HG02759 (cell line): ENCODE measurements around the gene DNASE1L1.
"Not testable (repeated sequence)": the region's sequence is repeated elsewhere in the genome, so short reads cannot be mapped to it uniquely, and the experiment has no call there.

ENCODE experiments used
- ATAC-seq: cut with Tn5 transposase; IDR thresholded peaks from one replicate; pipeline ENCODE4 v1.9.1; 2021; ENCODE audit warnings: mild to moderate bottlenecking, moderate library complexity; ENCODE audit not compliant: unreplicated experiment

DNASE1L1 gene

DNA sequence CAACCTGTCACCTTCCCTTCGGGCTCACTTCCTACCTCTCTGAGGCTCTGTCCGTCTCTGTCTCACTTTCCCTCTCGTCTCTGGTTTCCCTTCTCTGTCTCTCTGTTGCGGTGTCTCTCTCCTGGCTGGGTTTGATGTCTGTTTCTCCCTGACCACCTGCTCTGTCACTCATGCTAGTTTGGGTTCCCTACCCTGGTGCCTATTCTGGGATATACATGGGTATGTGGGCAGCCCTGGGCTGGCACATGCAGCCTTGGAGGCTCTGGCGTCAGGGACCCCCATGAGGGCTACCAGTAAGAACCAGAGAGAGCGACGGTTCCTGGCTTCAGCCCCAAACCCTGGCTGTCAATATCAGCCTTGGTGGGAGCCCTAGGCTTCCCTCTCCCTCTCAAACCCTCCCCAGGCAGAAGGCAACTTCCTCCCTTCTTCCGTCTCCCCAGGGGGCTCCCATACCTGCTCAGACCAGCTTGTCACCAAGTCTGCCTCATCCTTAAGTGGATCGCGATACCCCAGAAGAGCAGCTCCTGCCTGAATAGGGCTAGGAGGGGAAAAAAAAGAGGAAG lies 314 bp downstream of the DNASE1L1 start:
- ATAC-seq = peak; percentile 4

DNA sequence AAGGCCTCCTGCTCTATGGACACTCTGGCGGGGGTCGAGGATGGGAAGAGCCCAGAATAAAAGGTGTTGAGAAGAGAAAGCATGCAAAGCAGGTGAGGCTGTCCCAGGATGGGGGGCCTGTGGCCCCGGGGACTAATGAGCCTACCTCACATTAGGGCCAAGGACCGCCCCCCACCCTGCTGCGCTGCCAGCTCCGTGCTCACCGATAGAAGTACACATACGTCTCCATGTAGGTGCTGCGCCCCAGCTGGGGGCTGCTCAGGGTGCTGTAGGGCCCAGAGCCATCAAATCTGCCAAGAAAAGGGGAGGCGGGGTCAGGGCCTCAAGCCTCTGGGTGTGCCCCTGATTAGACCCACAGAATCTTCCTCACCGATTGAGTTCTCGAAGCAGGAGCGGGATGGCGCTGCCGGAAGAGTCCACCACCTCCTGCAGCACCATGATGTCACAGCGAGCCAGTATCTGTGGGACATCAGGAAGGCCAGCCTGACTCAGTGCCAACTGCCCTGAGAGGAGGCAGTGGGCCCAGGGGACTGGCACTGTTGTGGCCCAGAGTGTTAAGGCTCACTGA lies 4.3 kb downstream of the DNASE1L1 start:
- no peak for ATAC-seq

- no peak for ATAC-seq
These were observed 5.2 kb downstream of the DNASE1L1 start for GRCh38 chrX:154403858-154404257.

- no peak for ATAC-seq
These were observed 5.9 kb downstream of the DNASE1L1 start for GRCh38 chrX:154403192-154403591.

GRCh38 chrX:154402622-154403127 lies 6.4 kb downstream of the DNASE1L1 start:
- ATAC-seq = no peak

DNA sequence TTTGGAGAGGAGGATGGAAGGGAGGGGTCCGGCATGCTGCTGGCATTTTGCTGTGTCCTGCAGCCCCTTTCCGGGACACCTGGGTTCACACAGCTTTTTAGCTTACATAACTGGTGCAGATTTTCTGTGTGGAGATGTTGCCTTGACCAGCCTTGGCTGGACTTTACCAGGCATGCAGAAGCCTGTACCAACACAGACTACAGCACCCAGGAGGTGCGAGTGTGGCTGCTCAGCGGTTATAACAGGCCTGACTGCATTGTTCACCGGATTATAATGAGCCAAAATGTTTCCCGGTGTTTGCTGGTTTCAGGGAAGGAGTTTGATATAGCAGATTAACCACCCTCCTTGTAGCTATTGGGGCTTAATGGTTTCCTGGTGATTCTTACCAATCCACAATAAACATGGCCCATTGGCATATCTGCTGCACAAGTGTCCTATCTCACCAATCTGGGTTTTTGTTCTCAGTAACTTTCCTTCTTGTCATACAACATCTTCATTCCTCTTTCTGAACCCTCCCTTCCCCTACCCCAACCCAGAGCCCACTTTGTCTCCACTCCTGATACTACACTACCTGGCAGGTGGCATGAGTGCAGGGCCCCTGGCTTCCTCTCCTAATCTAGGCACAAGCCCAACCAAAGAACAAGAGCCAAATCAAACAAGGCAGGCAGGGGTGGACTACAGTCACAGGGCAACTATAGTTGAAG lies 7.0 kb downstream of the DNASE1L1 start:
- ATAC-seq = no peak

DNA sequence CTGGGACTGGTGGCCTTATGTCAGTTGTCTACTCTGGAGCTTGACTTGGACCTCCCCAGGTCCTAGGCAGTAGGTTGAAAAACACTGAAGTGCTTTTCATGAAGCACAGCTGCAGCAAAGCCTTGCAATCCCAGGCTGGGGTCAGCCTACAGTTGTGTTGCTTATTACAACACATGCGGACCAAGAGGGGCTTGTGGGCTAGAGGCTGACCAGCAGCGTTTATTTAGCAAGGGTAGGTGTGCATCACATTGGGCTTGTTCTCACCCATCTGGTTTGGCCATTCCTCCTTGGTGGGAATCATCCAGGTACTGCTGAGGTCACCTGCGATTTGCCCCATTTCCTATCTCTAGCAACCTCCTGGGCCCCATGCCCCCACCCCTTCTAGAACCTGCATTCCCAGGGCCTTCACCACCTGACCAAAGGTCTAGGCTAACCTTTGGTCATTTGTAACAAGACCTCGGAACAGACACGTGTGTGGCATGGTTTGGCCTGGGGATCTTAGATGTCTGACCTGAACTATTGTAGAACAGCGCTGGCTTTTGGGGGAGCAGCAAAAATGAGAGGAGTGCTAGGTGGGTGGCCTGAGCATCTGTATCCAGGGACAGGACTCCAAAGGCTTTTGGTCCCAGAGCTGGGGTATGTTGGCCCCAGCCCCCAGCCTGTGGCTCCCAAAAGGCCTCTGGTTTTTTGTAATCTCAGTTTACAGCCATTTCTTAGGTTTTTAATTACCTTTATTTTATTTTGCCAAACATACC lies 7.8 kb downstream of the DNASE1L1 start:
- ATAC-seq = no peak

- not testable (repeated sequence) for ATAC-seq
These were observed 8.7 kb downstream of the DNASE1L1 start for GRCh38 chrX:154400369-154400817.

DNA sequence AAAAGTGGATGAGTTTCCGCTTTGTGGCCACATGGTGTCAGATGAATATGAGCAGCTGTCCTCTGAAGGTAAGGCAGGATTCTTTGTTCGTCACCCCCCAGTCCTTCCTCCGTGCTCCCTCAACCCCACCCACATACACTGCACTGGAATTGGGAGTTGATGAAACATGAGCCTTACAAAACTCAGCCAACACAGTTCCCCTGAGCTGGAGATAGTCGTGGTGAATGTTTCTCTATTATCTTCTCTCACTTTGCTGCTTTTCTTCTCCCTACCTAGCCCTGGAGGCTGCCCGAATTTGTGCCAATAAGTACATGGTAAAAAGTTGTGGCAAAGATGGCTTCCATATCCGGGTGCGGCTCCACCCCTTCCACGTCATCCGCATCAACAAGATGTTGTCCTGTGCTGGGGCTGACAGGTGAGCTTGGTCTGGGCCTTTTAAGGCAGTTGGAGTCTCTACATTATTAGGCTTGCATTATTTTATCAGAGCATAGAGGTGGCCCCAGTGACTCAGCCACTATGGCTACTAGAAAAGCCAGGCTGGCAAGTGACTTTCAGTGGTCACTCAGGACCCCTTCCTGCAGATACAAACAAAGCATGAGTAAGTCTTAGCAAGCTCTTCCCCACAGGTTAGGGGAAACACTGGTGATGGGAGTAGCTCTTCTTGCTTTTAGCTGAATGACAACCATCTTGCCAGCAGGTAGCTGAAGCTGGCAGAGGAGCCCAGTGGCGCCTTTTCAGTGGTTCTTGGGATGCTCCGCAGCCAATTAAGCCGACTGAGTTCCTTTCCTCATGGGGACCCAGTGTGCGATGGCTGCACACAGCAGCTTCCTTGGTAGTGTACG lies 9.3 kb downstream of the DNASE1L1 start:
- no peak for ATAC-seq

DNA sequence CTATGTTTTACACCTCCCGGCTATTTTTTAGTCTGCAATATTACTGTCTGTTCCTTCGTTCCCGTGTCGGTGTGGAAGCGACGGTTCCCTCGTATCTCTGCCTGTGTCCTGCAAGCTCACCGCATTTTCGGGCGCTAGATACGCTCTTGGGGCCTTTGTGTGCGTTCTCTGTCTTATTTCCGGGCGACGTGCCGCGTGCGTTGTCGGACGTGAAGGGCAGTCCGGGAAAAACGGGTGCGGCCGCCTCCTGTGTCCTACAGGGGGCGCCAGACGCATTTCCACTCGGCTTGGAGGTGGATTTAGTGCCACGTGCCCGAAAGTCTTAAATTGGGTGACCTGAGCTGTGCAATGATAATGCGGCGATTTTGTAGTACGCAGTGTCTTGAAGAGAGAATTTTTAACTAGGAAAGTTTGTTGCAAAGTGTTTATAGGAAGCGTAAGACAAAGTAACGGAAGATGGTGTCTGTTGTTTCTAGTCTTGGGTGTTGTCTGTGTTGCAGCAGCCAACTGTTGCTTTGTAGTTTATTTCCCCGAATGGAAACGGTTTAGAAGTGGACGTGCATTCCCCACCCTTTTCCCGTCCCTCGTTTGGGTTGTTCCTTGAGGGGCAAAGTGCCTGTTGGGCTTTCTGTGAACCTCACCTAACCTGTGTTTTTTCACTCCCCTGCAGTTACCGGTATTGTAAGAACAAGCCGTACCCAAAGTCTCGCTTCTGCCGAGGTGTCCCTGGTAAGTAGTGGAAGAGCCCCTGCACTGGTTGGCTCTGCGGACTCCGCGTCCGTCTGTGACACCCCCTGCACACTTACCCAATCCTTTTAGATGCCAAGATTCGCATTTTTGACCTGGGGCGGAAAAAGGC lies 10.2 kb downstream of the DNASE1L1 start:
- ATAC-seq = peak; percentile 36

DNA sequence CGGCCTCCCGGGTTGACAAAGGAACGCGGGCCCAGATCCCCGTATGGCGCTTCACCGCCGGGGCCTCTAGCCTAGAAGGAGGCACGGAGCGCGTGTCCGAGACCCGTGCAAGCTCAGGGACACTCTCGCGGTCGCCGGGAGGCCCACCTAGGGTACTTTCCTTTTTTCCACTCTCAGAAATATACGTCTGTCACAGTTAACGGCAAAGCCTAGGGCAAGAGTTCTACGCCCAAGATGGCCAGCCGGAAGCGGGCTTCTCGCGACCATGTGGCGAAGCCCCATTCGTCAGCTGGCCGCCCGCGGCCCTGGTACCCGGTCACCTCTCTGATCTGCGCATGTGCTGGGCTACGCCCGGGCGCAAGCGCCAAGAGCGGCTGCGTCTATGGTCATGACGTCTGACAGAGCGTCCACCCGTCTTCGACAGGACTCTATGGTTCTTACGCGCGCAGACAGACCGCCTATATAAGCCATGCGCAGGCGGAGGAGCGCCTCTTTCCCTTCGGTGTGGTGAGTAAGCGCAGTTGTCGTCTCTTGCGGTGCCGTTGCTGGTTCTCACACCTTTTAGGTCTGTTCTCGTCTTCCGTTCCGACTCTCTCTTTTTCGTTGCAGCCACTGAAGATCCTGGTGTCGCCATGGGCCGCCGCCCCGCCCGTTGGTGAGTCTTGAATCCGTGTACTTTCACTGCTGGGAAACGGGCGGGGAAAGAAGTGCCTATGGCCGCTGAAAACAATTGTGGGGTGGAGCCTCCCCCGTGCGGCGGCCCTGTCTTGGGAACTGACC lies 11.0 kb downstream of the DNASE1L1 start, which contains the start of gene RPL10:
RPL10 (plus strand) TSS at position 490 of the 780 bp plus-strand sequence; CDS start at position 633, 143 bp downstream.
- ATAC-seq = peak; percentile 75

DNA sequence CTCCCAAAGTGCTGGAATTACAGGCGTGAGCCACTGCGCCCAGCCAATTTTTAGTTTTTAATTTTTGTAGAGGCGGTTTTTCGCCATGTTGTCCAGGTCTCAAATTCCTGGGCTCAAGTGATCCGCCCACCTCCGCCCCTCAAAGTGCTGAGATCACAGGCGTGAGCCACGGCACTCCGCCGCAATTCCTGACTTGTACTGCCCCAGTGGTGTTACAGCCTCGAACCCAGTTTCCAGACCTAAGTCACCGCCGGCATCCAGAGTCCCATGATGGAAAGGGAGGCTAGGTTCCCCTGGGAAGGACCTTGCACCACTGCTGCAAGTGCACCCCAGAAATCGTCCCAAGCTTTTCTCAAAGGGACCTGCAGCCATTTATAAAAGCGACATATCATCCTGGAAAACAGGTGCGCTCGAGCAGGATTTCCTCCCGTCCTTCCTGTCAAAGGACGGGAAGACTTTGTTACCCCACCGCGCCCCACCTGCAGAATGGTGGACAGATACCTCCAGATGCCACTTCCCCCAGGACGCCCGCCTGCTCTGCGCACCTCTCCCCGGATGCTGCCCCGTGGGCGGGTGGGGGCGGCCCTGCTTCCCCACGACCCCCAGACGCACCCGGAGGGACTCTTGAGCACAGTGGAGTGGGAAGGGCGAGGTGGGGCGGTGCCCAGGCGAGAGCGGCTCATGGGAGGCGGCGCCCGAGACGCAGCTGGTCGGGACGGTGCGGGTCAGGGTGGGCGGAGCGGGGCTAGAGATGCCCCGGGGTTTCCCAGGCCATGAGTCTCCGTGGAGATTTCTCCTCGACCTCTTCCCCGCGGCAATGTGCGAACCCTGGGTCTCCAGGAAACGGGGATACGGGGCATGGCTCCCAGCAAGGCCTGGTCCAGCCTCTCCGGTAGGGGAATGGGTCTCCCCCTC lies 11.8 kb downstream of the DNASE1L1 start:
- ATAC-seq = peak; percentile 49

DNA sequence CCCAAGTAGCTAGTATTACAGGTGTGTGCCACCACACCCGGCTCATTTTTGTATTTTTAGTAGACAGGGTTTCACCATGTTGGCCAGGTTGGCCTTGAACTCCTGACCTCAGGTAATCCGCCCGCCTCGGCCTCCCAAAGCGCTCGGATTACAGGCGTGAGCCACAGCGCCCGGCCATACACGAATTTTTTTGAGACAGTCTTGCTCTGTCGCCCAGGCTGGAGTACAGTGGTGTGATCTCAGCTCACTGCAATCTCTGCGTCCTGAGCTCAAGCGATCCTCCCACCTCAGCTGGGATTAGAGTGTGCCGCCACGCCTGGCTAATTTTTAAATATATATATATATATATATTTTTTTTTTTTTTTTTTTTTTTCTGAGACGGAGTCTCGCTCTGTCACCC lies 12.7 kb downstream of the DNASE1L1 start:
- not testable (repeated sequence) for ATAC-seq

- peak; percentile 73 for ATAC-seq
These were observed 19.0 kb downstream of the DNASE1L1 start for GRCh38 chrX:154389812-154390747.

GRCh38 chrX:154388649-154389048 lies 20.4 kb downstream of the DNASE1L1 start:
- peak; percentile 14 for ATAC-seq

GRCh38 chrX:154388094-154388493 lies 21.0 kb downstream of the DNASE1L1 start:
- peak; percentile 34 for ATAC-seq
